K562 (cell line): Measurements from ENCODE around the gene PHLDA3. TPM values are rescaled to one million over a fixed set of nuclear protein-coding genes. Genes with fewer than 3 reads are reported as not detected.

Source experiments
- ATAC-seq: fragments of 200-7000 bp; cut with Tn5 transposase; 3 replicates; pipeline ENCODE4 v1.9.1; 2020; ENCODE audit warnings: moderate library complexity
- BruUV-seq: library from RNA; stranded (reverse); fragments of 400-500 nt; replicated peaks from 2 replicates; lab custom pipeline; 2021; lab: Mats Ljungman, UMichigan
- CTCF ChIA-PET: fragments of 300-600 bp; formaldehyde crosslinking; extraction: SDS; loops from one replicate; lab custom pipeline; 2021; ENCODE audit warnings: low intra/inter-chr PET ratio; lab: Yijun Ruan, JAX
- POLR2A ChIA-PET: fragments of 300-600, 350-650 bp; sonication (Branson Sonifier 250); formaldehyde crosslinking; extraction: SDS; loops from one replicate; lab custom pipeline; 2021; ENCODE audit warnings: antibody characterized with exemption, inconsistent platforms; lab: Yijun Ruan, JAX
- DNase-seq, 4 experiments: peaks; one replicate each; pipeline versions ENCODE4 v3.0.0 to v3.0.0-alpha.2; 2011 to 2018; ENCODE audit warnings: low spot score in 3 of 4, mixed read lengths in 3 of 4; ENCODE audit errors: extremely low read depth in 1 of 4
- FAIRE-seq: peaks from 2 replicates; lab custom pipeline; 2011; peaks lifted over from hg19 to GRCh38; lab: Jason Lieb, UNC
- H2AFZ ChIP-seq: 2 replicates; pipeline ENCODE4 v1.6.0; 2011; ENCODE audit warnings: low read depth, low read length, control low read depth, inconsistent platforms
- H3K27ac ChIP-seq: fragments of 200-600 bp; 3 replicates; pipeline ENCODE4 v1.8.0; 2011; ENCODE audit warnings: low read depth, mild to moderate bottlenecking, control low read depth, inconsistent platforms, low read length, moderate library complexity, mixed read lengths; ENCODE audit errors: extremely low read depth
- H3K27me3 ChIP-seq, 2 experiments: fragments of 300-600 bp in 1 of 2; 2 replicates in 1 of 2; 3 replicates in 1 of 2; pipeline versions ENCODE4 v1.6.0 to v1.8.0; 2011; ENCODE audit warnings: inconsistent platforms in 2 of 2, low read length in 2 of 2, mild to moderate bottlenecking in 1 of 2, mixed read lengths in 1 of 2, moderate library complexity in 1 of 2; ENCODE audit not compliant: control insufficient read depth in 2 of 2, insufficient read depth in 2 of 2
- H3K36me3 ChIP-seq: fragments of 300-600 bp; 3 replicates; pipeline ENCODE4 v1.8.0; 2011; ENCODE audit warnings: mild to moderate bottlenecking, low read length, inconsistent platforms; ENCODE audit not compliant: control insufficient read depth, insufficient read depth
- H3K4me1 ChIP-seq, 2 experiments: fragments of 200-600 bp in 1 of 2; replicated peaks in 1 of 2; 2 replicates in 1 of 2; 3 replicates in 1 of 2; pipeline versions ENCODE4 v1.5.1 to v1.8.0; 2011; ENCODE audit warnings: inconsistent platforms in 2 of 2, low read length in 2 of 2, mild to moderate bottlenecking in 1 of 2, mixed read lengths in 1 of 2, moderate library complexity in 1 of 2; ENCODE audit not compliant: control insufficient read depth in 2 of 2, insufficient read depth in 2 of 2
- H3K4me2 ChIP-seq: 2 replicates; pipeline ENCODE4 v1.6.1; 2011; ENCODE audit warnings: low read length, control low read depth, inconsistent platforms, mixed read lengths; ENCODE audit not compliant: insufficient read depth
- H3K4me3 ChIP-seq: fragments of 200-600 bp; sonication (generic), shearing (Covaris generic); 2 replicates; pipeline ENCODE4 v1.5.1; 2016; ENCODE audit warnings: control low read depth, inconsistent platforms
- H3K79me2 ChIP-seq: fragments of 200-600 bp; 3 replicates; pipeline ENCODE4 v1.8.0; 2011; ENCODE audit warnings: low read length, inconsistent platforms; ENCODE audit not compliant: control insufficient read depth, insufficient read depth
- H3K9ac ChIP-seq, 2 experiments: 2 replicates each; pipeline versions ENCODE4 v1.6.0 to v1.6.1; 2011; ENCODE audit warnings: low read depth in 2 of 2, low read length in 2 of 2, control low read depth in 1 of 2, inconsistent platforms in 1 of 2, mild to moderate bottlenecking in 1 of 2, mixed read lengths in 1 of 2; ENCODE audit not compliant: insufficient read depth in 1 of 2
- H3K9me1 ChIP-seq: one replicate; pipeline ENCODE4 v1.6.0; 2011; ENCODE audit warnings: inconsistent platforms, mild to moderate bottlenecking, low read length, moderate library complexity; ENCODE audit not compliant: control insufficient read depth, insufficient read depth
- H3K9me3 ChIP-seq: replicated peaks from 2 replicates; pipeline ENCODE4 v1.5.1; 2011; ENCODE audit warnings: low read depth, low read length, inconsistent platforms; ENCODE audit not compliant: control insufficient read depth, insufficient read depth
- H4K20me1 ChIP-seq: replicated peaks from 2 replicates; pipeline ENCODE4 v1.6.1; 2011; ENCODE audit warnings: low read length, inconsistent platforms, mixed read lengths; ENCODE audit not compliant: control insufficient read depth, insufficient read depth
- HBP1 ChIP-seq: fragments of 450-650 bp; formaldehyde crosslinking; IDR thresholded peaks from 2 replicates; pipeline ENCODE4 v1.4.0; 2022; ENCODE audit warnings: missing genetic modification characterization
- HNRNPH1 ChIP-seq: fragments of 200-400 bp; formaldehyde crosslinking; optimal IDR thresholded peaks from 2 replicates; pipeline ENCODE3; 2017; ENCODE audit warnings: low read depth, mild to moderate bottlenecking, low read length, moderate library complexity
- MXI1 ChIP-seq: IDR thresholded peaks from 2 replicates; pipeline ENCODE4 v1.6.1; 2011; ENCODE audit warnings: low read depth, mild to moderate bottlenecking, improper control_type of control experiment, low read length
- NKRF ChIP-seq: fragments of 450-650 bp; IDR thresholded peaks from 2 replicates; pipeline ENCODE4 v1.6.1; 2016; ENCODE audit warnings: borderline replicate concordance
- SMARCB1 ChIP-seq: IDR thresholded peaks from 2 replicates; pipeline ENCODE4 v1.6.1; 2011; ENCODE audit warnings: improper control_type of control experiment, low read depth; ENCODE audit not compliant: insufficient read length
- TBL1XR1 ChIP-seq, 2 experiments: IDR thresholded peaks; 2 replicates each; pipeline ENCODE4 v1.6.1; 2012; ENCODE audit warnings: improper control_type of control experiment in 2 of 2, low read length in 2 of 2, mild to moderate bottlenecking in 1 of 2
- TFE3 ChIP-seq: fragments of 450-650 bp; formaldehyde crosslinking; IDR thresholded peaks from 2 replicates; pipeline ENCODE4 v1.4.0; 2020; ENCODE audit warnings: mild to moderate bottlenecking, mixed read lengths
- ZEB2 ChIP-seq: fragments of 450-650 bp; IDR thresholded peaks from 2 replicates; pipeline ENCODE4 v1.6.1; 2016
- ZNF668 ChIP-seq: fragments of 250-450 bp; sonication (Bioruptor Pico); IDR thresholded peaks from 2 replicates; pipeline ENCODE4 v1.8.0; 2022; ENCODE audit warnings: mild to moderate bottlenecking, inconsistent platforms
- WGBS: fragments of 100-300 bp; shearing (Covaris generic); methylation state at CpG from one replicate; pipeline ENCODE4 v1.1.6; 2016; ENCODE audit warnings: low coverage, mixed read lengths; ENCODE audit not compliant: insufficient coverage; ENCODE audit errors: missing lambda C conversion rate; 5-methylcytosine and 5-hydroxymethylcytosine counted together
- in situ Hi-C: fragments of 300-500 bp; cut with MboI; formaldehyde crosslinking; loops from 4 replicates; pipeline ENCODE4 v1.15.0; 2018; ENCODE audit warnings: inconsistent platforms, mixed read lengths
- intact Hi-C: fragments of 100-400 bp; cut with micrococcal nuclease; formaldehyde crosslinking; loops from 2 replicates; pipeline ENCODE4 v1.14.2; 2022
- polyA plus RNA-seq, 8 experiments: library from polyadenylated mRNA; depleted of rRNA in 4 of 8; stranded (reverse) in 5 of 8; unstranded in 3 of 8; fragments of >200 nt; fragmentation: Nextera tagmentation in 2 of 8; fragmentation: Illumina TruSeq in 1 of 8; extraction: Ambion mirVana in 2 of 8; extraction: Trizol in 1 of 8; gene quantifications; 2 replicates each; pipeline versions ENCODE4 v1.2.1 to v1.2.3, GENCODE V29; 2011 to 2014; ENCODE audit warnings: inconsistent platforms in 1 of 8, missing spikeins in 1 of 8
- total RNA-seq, 7 experiments: library from RNA; depleted of rRNA in 6 of 7; stranded (reverse); fragments of >200 nt in 6 of 7; fragmentation: Illumina TruSeq in 2 of 7; extraction: Trizol in 2 of 7; gene quantifications; 2 replicates each; pipeline versions ENCODE4 v1.2.1 to v1.2.3, GENCODE V29; 2011 to 2021; ENCODE audit warnings: low replicate concordance in 1 of 7

Gene PHLDA3
- total and polyA plus RNA-seq, 9 of the 15 experiments (the other 6 are each of a cell fraction or from before 2014, with no cell fraction given): 0.11 to 0.27 TPM; not detected in 7

- Histone ChIP-seq H3K27ac (no peak overlapping the region), H2AFZ (no peak overlapping the region), H3K9me3 (no peaks in the 10 kb centered on the region), H3K36me3 (no peaks in the 10 kb centered on the region), H3K4me1 (peaks cover under 1 to 5% of the 10 kb centered on the region in 2 experiments; a peak in 3 of 5 replicates), H4K20me1 (no peaks in the 10 kb centered on the region; the same call in none of the 2 replicates), H3K27me3 (peaks cover 35 to 61% of the 10 kb centered on the region in 2 experiments; a peak in 4 of 5 replicates), H3K4me3 (no peak overlapping the region), H3K4me2 (no peak overlapping the region), H3K79me2 (no peaks in the 10 kb centered on the region), H3K9me1 (peaks cover 3% of the 10 kb centered on the region), H3K9ac (no peak overlapping the region)
- WGBS: 3% methylated on average over 4 of the region's 4 CpGs
- FAIRE-seq (no peak), ATAC-seq (no peak), DNase-seq (no peak)
- no TSS peak for BruUV-seq
- intact Hi-C loops: no loop called here
- ChIA-PET POLR2A (interaction anchor here (1.0 kb wide), 1 partner anchor 17 kb away, joined by 3 read pairs; no protein-coding TSS in a partner anchor), CTCF (no interaction called here)
- in situ Hi-C loops: no loop called here
- TF ChIP-seq SMARCB1: no peak
Observed at GRCh38 chr1:201430776-201431175, 38.2 kb downstream of the PHLDA3 start.

- Histone ChIP-seq H3K27me3 (peaks cover 37 to 65% of the 10 kb centered on the region in 2 experiments; a peak in 4 of 5 replicates), H3K4me1 (peaks cover 0 to 5% of the 10 kb centered on the region in 2 experiments; a peak in 1 of 5 replicates), H3K4me2 (no peak overlapping the region), H3K4me3 (no peak overlapping the region), H3K9me1 (peaks cover 3% of the 10 kb centered on the region), H3K79me2 (no peaks in the 10 kb centered on the region), H2AFZ (no peak overlapping the region), H3K9me3 (no peaks in the 10 kb centered on the region), H3K27ac (no peak overlapping the region), H4K20me1 (no peaks in the 10 kb centered on the region; the same call in none of the 2 replicates), H3K9ac (no peak overlapping the region), H3K36me3 (no peaks in the 10 kb centered on the region)
- BruUV-seq: no TSS peak
- in situ Hi-C loops (no loop called here), intact Hi-C loops (no loop called here)
- DNase-seq (no peak), ATAC-seq (no peak; the same call in 2 of the 3 replicates), FAIRE-seq (no peak)
- CTCF ChIA-PET: no interaction called here
- POLR2A ChIA-PET: interaction anchor here (1.0 kb wide), 1 partner anchor 17 kb away, joined by 3 read pairs; no protein-coding TSS in a partner anchor
- 2% methylated on average over 17 of the region's 18 CpGs for WGBS
- no peak for TF ChIP-seq TBL1XR1 (IDR thresholded peaks at IDR 0.05; ENCODE audit: low read length in 2 of 2)
- TF ChIP-seq NKRF: no peak
- TF ChIP-seq TFE3 (CRISPR knock-in tag): no peak
- TF ChIP-seq HBP1: no peak
- no peak for TF ChIP-seq HNRNPH1
- no peak for TF ChIP-seq ZEB2
- no peak for TF ChIP-seq ZNF668 (CRISPR knock-in tag)
- TF ChIP-seq MXI1: no peak
Observed at GRCh38 chr1:201429736-201430501, 39.1 kb downstream of the PHLDA3 start.
